Brain microvascular endothelial cell (primary cell): ENCODE data around the gene DGKQ.

ENCODE experiments used
- DNase-seq: peaks from one replicate; pipeline ENCODE4 v3.0.0-alpha.2; 2020
- H3K27ac ChIP-seq: fragments of 250-450 bp; sonication (Bioruptor Pico); 2 replicates; pipeline ENCODE4 v1.5.1; 2020; ENCODE audit warnings: mild to moderate bottlenecking, moderate library complexity
- H3K27me3 ChIP-seq: fragments of 250-450 bp; sonication (Bioruptor Pico); replicated peaks from 2 replicates; pipeline ENCODE4 v1.5.1; 2020; ENCODE audit warnings: mild to moderate bottlenecking
- H3K36me3 ChIP-seq: fragments of 250-450 bp; sonication (Bioruptor Pico); replicated peaks from 2 replicates; pipeline ENCODE4 v1.5.1; 2020; ENCODE audit warnings: mild to moderate bottlenecking
- H3K4me3 ChIP-seq: 2 replicates; pipeline ENCODE4 v1.5.1; 2011; ENCODE audit warnings: low read depth, mild to moderate bottlenecking, control low read depth, low read length, moderate library complexity
- CTCF ChIP-seq: IDR thresholded peaks from 2 replicates; pipeline ENCODE4 v1.5.1; 2011; ENCODE audit warnings: low read depth, mild to moderate bottlenecking, moderate library complexity, low read length, control low read depth, inconsistent platforms; ENCODE audit errors: missing control alignments
- in situ Hi-C: cut with HindIII; loops from 2 replicates; pipeline ENCODE4 v1.10.0; 2017; ENCODE audit warnings: low sequenced_read_pairs, low pct_ligation_motif_present

The DGKQ gene

DNA sequence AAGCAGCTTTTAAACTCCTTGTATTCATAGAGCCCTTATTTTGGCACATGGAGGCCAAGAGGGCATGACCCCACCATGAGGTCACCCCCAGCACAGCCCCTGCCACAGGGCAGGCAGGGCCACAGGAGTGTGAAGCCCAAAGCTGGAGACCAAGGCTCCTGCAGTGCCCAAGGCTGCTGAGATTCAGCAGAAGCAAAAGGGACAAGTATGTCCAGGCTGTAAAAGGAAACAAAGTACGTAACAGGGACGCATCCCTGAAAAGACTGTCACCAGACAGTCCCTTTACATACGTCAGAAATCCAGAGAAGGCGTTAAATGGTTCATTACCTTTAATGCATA, 60.1 kb downstream of the DGKQ start:
- H3K4me3 ChIP-seq, result no peak overlapping the region
- no peak for TF ChIP-seq CTCF
- peaks cover 12% of the 10 kb centered on the region for H3K36me3 ChIP-seq
- no peak for DNase-seq
- H3K27ac ChIP-seq, result no peak overlapping the region
- in situ Hi-C loops, result no loop called here
- no peaks in the 10 kb centered on the region for H3K27me3 ChIP-seq

DNA sequence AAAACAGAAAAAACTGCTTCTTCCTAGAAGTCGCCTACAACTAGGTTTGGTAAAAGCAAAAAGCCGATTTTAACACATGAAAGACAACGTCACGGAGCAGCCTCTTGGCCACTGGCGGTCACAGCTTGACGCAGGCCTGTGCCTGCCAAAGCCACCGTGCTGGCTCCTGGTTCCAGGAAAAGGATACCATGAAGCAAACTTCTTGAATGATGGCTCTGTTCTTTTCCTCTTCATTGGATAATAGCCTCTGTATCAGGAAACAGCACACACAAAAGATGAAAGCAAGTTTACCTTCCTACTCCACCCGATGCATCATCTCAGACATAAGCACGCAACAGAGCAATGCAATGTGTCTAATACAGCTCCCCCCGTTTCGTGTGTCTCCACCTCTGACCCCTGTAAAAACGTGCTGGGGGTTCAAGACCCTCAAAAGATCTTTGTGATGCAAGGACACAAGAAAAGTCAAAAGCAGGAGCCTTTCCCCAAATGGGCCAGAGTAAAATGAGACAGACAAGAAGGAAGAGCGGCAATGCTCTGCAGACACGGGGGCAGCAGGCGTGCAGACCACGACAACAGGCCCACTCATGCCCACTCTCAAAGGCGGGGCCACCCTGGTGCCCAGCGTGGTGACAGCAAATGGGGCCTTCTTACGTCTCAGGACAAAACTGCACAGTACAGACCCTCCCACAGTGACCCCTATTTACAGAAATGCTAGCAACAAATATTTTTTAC, 60.7 kb downstream of the DGKQ start:
- H3K27ac ChIP-seq, result no peak overlapping the region
- peaks cover 13% of the 10 kb centered on the region for H3K36me3 ChIP-seq
- H3K4me3 ChIP-seq, result no peak overlapping the region
- H3K27me3 ChIP-seq, result no peaks in the 10 kb centered on the region
- in situ Hi-C loops, result no loop called here
- DNase-seq, result no peak
- no peak for TF ChIP-seq CTCF

- H3K36me3 ChIP-seq, result peaks cover 13% of the 10 kb centered on the region
- in situ Hi-C loops, result no loop called here
- TF ChIP-seq CTCF, result no peak
- H3K27me3 ChIP-seq, result no peaks in the 10 kb centered on the region
- H3K27ac ChIP-seq, result no peak overlapping the region
- H3K4me3 ChIP-seq, result no peak overlapping the region
- DNase-seq, result no peak
Measured at GRCh38 chr4:911871-912490, 61.4 kb downstream of the DGKQ start.

DNA sequence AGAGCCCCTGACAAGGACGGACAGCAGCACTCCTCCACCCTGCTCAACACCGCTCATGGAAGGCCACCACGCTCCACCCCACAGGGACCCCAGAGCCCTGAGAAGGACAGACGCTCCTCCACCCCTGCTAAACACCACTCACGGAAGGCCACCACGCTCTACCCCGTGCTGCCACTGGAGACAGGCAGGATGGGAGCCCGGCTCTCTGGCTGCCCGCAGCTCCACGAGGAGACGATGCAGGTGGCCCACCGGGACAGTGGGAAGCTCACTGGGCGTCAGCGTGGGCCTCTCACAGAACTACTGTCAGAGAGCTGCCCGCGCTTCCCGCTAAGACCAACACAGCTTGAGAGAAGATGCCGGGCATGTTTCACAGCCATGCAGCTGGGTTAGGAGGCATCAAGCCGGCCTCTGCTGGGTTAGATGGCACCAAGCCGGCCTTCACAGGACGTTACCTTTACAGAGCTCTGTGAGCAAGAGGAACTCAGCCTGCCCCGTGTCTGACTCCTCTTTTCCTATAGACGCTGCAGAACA, 62.1 kb downstream of the DGKQ start:
- no peak overlapping the region for H3K4me3 ChIP-seq
- no peaks in the 10 kb centered on the region for H3K27me3 ChIP-seq
- TF ChIP-seq CTCF, result no peak
- no peak for DNase-seq
- peaks cover 13% of the 10 kb centered on the region for H3K36me3 ChIP-seq
- in situ Hi-C loops, result no loop called here
- no peak overlapping the region for H3K27ac ChIP-seq

DNA sequence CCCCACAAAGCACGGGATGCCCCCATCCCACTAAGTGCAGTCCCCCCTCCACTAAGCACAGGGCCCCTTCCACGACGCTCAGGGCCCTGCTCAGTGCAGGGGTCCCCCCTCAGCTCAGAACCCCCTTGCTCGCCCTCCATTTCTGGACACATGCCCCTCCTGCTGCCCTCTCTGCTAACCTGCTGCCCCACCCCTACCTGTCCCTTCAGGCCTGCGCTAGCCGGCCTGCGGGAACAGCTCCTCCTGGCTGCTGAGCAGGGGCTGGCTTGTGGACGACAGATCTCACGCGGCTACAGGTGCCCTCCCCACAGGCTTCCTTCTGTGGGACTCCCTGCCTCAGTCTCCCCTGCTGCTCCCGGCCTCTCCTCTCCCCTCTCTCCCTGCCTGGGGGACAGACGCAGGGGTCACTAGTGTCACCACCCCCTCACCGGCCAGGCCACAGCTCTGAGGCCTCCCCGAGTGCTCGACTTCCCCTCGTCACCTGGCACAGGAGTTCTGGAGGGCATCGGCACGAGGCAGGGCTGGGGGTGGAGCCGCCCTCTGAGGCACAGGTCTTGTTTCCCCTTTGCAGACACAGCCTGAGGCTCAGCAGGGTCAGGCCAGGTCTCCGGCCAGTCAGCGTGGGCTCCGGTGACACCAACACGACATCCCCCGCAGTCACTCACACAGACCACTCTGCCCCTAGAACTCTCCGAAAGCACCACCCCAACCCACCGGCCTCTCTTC, 62.8 kb downstream of the DGKQ start:
- in situ Hi-C loops, result no loop called here
- no peaks in the 10 kb centered on the region for H3K27me3 ChIP-seq
- no peak overlapping the region for H3K4me3 ChIP-seq
- peaks cover 13% of the 10 kb centered on the region for H3K36me3 ChIP-seq
- TF ChIP-seq CTCF, result no peak
- no peak for DNase-seq
- H3K27ac ChIP-seq, result no peak overlapping the region
